HCEC 1CT (cell line): ENCODE data around the gene TBC1D22A.
"Not testable (repeated sequence)": the region's sequence is repeated elsewhere in the genome, so short reads cannot be mapped to it uniquely, and the experiment has no call there.

Source experiments
- DNase-seq: peaks from one replicate; pipeline ENCODE4 v3.0.0-alpha.2; 2017

Gene TBC1D22A

DNA sequence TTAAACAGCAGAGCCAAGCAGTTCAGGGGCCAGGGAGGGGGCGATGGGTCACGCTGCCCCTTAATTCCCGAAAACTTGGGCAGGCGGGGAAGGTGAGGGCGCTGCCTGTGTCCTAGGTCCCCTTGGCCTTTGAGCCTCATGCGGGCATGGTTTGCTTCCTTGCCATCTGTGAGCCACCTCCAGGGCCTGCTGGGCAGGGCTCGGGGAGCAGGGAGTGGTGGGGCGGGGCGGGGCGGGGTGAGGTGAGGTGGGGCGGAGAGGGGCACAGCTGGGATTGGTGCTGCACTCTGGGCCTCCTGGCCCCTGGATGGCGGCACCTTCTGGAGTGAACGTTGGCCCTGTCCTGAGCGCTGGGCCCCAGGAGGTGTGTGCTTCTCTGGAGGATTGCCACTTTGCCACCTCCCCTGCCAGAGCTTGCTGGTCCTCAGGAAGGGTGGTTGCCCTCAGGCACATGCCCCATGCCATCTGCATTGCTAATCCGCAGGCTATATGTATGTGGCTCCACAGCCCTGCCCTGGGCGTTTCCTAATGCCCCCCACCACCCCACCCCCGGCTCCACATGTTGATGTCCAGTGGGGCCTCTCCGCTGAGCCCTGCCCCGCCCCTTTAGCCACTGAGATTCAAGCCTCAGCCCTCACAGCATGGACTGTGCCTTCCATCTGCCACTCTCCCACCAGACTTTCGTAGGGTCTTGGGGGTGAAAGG lies 352.5 kb downstream of the TBC1D22A start:
- DNase-seq, result no peak

DNA sequence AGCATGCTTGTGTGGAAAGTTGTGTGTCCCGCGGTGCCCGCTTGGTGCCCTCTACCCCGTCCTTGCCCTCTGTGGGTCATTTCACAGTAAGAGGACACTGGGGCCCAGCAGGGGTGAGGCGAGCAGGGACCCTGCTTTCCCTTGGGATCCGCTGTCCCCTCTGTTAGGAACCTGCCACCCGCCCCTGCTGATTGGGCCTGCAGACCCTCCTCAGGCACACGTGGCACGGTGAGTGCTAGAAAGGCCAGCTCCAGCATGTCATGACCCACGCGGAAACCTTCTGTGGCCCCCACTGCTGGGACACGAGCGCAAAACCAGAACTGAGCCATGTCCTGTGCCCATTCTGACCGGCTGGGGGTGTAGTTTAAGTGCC lies 353.1 kb downstream of the TBC1D22A start:
- no peak for DNase-seq

DNA sequence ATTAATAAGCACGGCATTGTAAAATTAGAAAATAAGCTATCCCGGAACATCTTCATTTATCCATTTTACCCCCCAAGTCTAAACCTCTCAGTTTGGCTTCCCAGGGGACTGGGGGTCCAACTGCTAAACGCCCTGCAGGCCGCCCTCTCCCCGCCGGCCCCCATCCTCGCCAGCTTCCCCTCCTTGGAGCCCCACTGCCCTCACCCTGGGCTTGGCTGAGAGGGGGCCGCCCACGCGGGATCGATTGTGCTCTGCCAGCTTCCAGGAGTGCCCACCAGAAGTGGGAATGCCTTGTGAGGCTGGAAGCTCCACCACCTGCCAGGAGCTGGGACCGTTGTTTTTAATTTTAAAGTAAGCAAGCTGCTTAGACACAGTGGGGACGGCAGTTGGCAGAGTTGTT lies 353.5 kb downstream of the TBC1D22A start:
- no peak for DNase-seq

DNA sequence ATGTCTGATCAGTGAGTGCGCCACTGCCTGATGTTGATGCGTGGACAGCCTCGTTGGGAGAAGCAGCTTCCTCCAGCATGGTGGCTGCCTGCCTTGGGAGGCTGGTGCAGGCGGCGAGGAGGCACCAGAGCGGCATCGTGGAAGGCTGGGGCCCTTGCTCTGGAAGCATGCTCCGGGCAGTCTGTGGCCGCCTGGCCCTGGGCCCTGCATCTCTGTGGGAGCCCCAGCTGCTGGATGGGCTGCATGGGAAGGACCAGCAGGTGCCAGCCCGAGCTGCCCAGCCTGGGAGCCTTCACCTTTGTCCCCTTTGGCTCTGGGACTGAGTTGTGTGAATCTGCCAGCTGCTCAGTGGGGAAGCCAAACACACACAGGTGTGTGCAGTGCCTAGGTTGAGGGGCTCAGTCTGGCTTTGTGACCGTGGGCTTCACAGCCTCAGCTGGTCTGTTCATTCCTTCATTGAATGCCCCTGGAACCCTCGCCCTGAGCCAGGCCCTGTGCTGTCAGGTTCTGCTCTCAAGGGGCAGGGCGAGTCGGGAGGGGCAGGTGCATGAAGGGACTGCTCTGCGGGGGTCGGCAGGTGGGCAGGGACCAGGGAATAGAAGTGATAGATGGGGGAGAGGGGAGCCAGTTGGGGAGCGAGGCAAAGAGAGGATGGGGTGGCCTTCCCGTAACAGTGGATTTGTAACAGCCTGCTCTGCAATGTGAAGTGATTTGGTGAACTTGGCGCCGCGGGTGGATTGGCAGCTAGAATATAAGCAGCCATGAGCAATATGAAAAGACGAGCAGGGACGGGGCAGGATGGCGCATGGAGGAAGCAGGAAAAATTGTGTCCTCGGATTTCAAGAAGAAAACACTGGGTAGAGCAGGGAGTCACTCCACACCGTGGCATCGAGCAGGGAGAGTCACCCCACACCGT lies 354.2 kb downstream of the TBC1D22A start:
- DNase-seq, result no peak

DNA sequence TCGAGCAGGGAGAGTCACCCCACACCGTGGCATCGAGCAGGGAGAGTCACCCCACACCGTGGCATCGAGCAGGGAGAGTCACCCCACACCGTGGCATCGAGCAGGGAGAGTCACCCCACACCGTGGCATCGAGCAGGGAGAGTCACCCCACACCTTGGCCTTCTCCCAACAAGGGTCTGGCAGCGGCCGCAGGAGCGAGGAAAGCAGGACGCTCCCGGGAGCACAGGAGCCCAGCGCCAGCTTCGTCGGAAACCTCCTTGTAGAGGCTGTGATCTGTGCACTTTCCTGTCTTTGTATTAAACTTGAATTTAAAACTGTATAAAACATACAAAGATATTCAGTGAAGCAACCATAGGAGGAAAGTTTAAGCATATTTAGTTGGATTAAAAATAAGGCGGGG lies 355.0 kb downstream of the TBC1D22A start:
- DNase-seq, result not testable (repeated sequence)

DNA sequence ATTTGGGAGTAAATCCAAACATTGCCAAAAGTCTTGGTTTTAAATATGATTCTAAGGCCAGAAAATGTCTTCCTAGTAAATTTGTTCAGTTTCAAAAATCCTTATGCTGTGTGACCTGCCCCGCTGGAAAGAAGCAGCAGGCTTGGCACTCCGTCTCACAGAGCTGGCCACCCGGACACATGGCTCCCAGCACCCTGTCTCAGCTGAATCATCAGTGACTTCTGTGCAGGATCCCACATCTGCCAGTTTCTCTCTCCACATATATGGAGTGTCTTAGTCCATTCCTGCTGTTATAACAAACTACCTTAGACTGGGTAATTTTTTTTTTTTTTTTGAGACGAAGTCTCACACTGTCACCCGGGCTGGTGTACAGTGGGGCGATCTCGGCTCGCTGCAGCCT lies 356.7 kb downstream of the TBC1D22A start:
- DNase-seq, result no peak

DNA sequence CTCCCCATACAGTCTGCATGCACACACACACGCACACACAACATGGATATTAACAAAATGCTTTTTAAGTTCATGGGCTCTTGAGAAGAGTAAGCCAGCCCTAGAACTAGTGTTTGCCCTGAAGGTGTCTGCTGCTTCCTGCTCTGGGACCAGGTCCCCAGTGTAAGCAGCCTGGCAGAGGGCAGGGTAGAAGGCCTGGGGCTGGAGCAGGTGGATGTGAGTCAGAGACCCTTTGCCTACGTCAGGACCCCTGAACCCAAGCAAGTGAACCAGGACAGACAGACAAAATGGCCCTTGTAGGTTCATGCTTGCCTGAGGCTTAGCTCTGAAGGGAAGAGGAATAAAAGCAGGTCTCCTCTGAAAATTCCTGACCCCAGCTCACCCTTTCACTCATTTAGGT lies 357.9 kb downstream of the TBC1D22A start:
- DNase-seq, result no peak

DNA sequence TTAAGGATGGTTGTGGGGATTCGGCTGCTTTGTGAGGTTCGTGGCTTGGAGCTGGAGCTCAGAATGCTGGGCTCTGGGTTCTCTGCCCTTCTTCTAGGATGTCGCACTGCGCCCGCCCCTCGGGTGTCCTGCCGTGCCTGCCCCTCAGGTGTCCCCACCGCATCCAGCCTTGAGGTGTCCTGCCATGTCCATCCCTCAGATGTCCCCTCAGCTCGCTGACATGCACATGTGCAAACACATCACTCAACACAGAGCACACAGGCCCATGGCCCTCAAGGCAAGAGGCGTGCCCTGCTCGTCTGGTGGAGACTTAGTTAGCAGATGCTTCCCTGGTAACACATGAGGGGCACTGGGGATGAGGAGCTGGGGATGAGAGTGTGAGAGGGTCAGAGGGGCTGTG lies 359.3 kb downstream of the TBC1D22A start:
- DNase-seq, result no peak

DNA sequence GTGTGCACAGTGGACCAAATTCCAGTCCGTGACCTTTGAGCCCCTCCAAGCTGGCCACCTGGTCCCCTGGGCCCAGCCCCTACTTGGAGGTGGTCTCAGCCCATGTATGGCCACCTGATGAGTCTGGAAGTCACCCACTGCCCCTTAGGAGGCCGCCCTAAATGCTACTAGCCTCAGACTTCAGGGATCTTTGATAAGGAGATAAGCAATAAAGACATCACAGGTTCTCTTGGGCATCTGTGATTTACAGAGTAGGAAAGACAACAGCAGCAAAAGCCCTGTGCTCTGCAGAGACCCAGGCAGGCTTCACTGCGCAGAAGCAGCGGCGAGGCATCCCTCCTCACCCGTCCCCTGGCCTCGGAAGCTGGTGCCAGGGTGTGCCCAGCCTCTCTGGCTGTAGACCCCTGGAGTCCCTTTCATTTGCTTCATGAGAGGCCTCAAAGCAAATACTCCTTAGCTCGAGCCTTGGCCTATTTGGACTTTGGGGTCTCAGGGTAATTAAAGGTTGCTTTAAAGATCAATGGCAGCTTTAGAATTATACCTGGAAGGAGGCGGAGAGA lies 360.1 kb downstream of the TBC1D22A start:
- DNase-seq, result no peak

DNA sequence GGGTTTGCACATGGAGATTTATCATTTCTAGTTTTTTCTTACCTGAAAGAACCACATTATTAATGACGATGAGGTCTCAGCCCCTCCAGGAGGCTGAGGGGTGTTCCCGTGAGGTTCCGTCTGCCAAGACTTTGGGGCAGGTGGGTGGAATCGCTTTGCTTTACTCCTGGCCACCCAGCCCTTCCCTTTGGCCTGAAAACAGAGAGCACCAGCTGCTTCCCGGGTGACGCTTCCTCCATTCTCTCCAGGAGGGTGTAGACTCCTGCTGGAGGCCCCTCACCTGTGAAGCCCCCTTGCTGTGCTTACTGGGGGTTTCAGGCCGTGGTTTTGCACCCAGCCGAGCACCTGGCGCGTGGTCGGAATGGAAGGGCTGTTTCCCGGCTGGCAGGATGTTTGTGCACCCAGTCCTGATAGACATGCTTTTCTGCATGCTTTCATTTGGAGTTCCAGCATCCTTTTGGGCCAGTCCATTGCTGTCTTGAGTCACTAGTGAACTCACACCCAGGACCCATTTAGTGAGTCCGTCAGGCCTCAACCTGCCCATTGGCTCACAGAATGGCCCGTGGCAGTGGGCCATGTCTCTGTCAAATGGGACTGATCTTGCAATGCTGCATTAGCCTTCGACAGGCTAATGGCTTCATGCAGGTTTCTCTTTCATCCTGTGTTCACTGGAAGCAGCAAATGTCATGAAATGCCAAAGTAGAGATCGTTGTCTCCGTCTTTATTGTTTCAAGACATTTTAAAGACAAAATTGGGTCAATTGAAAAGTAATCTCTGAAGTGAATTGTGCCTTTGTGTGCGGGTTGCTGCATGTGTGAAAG lies 360.8 kb downstream of the TBC1D22A start:
- no peak for DNase-seq

DNA sequence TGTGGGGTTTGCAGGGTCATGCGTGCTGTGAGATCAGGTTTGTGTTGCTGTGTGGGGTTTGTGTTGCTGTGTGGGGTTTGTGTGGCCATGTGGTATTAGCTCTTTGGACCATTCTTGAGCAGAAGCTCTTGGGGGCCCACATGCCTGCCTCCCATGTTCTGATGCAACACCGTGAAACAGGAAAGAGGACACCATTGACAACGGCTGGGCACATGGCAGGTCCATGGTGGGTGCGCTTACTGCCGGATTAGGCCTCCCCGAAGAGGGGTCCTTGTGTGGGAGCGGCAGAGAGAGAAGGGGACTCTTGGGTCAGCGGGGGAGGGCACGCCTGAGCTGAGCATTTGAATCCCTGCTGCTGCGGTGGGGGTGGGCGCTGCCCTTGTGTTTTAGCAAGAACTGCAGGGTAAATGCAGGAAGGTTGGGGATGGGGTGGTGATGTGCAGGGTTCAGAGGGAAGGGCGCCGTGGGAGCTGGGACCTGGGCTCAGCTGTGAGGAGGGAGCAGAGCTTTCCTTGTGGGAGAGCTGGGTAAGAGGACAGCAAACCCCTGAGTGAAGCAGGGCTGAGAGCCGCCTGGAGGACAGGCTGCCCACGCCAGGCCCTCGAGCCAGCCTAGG lies 361.5 kb downstream of the TBC1D22A start:
- no peak for DNase-seq

DNA sequence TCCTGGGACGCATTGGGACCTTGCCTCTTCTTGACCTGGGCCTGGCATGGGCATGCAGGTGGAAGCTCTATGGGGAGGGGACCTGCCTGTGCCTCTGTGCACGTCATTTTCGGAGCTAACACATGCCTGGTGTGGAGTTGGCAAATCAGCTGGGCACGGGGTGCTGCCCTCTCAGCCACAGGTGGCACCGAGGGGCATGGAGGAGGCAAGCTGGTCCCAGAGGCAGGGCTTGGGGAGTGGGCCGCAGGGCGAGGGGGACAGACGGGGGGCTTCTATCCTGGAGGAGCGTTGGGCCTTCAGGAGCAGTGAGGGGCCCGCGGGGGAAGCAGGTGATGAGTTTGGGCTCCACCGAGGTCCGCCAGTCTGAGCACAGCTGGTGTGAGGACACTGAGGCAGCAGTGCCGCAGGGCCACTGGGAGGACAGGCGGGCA lies 362.0 kb downstream of the TBC1D22A start:
- no peak for DNase-seq

DNA sequence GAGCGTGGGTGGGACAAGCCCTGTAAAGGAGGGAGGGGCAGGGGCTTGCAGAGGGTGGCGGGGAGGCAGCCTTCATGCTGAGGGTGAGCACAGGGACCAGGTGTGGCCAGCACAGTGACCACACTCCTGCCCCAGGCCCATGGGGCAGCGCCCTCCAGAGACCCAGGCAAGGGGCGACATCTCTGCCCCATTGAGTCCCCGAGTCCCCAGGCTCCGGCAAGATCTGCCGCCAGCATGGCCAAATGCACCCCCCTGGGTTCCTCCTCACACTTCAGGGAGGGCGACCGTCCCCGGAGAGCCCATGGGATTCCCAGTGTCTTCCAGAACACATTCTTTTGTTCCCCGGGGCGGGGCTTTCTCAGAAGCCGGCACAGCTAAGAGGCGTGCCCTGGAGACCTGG lies 362.5 kb downstream of the TBC1D22A start:
- DNase-seq, result no peak

DNA sequence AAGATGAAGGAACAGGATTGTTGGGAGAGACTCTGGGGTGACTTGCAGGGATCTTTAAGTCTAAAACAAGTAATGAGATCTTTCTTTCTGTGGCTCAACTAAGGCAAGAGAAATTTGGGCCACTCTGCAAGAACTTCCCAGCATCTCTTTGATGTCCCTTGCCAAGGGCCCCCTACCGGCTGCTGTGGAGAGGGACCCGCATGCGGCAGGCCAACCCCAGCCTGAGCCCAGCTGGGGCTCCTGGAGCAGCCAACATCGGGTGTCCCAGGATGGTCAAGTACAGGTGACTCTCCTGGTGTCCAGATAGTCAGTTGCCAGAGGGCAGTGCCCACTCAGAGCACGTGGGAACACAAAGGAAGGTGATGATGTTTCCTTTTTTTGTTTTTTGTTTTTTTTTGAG lies 363.2 kb downstream of the TBC1D22A start:
- no peak for DNase-seq

DNA sequence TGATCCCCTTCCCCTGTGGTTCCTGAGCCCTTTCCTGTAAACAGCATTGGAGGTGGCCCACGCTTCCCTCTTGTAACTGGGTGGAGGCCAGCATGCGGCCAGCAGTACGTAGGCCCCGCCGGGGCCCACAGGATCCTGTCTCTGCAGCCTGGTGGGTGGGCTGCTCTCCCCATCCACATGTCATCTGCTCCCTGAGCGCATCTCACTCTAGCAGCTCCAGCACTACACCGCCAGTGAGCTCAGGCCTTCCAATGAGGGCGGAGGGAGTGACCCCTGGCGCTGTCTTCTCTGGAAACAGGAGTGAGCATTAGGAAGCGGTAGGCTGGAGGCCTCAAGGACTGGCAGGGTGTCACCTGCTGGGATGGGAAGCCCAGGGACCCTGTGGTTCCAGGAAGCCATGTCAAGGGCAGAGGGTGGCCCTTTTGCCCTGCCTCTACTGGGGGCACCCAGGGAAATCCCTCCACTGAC lies 363.9 kb downstream of the TBC1D22A start:
- no peak for DNase-seq

DNA sequence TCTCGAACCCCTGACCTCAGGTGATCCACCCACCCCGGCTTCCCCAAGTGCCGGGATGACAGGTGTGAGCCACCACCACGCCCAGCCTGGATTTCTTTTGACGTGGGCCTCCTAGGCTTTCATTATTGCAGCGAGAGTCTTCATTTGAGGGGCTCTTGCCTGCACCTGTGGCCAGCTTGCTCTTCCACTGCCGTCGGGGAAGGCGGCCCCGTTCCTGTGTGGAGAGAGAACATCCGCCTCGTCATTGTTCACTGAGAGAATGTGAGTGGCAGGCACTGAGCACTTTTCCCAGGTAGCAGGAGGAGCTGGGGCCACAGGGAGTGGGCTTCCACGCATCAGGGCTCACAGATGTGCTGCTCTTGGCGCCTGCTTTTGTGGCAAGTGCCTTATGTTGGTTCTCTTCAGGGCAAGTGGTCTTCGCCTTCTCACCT lies 365.0 kb downstream of the TBC1D22A start:
- DNase-seq, result no peak

DNA sequence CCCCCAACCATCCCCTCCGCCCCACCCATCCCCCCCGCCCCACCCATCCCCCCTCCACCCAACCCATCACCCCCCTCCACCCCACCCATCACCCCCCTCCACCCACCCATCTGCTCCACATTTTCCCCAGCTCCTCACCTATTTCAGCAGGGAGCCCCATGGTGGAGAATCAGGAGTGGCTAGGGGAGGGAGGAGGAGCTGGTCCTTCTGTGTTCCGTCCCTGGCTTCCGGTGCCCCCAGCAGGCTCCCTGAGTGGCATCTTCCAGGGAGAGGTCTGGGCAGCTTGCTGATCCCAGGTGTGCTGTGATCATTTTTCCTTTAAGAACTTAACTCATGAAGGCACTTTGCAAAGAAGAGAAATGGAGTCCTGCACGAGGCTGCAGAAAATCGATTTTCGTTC lies 365.8 kb downstream of the TBC1D22A start:
- no peak for DNase-seq

DNA sequence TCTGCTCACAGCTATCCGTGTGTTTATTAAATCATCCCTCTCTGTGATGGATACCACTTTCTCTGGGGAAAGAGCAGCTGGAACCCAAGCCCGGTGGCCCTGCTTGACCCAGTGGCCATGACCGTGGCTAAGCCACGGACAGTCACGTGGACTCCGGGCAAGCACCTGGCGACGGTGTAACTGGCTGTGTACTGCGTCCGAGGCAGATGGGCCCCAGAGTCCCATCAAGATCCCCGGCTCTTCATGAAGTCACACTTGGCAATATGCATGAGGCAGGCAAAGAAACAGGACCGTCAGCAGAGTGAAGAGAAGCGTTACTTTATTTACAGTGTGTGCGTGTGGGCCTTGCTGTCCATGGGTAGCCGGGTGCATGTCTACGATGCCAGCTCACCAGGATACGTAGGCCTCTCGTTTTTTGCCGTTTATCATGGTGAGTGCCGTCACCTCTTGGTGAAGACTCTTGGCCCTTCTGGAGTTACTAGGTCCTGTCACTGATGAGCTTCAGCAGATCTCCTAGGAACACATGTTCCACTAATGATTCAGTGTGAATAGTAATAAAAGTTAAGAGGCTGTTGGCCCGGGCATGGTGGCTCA lies 366.3 kb downstream of the TBC1D22A start:
- no peak for DNase-seq

DNA sequence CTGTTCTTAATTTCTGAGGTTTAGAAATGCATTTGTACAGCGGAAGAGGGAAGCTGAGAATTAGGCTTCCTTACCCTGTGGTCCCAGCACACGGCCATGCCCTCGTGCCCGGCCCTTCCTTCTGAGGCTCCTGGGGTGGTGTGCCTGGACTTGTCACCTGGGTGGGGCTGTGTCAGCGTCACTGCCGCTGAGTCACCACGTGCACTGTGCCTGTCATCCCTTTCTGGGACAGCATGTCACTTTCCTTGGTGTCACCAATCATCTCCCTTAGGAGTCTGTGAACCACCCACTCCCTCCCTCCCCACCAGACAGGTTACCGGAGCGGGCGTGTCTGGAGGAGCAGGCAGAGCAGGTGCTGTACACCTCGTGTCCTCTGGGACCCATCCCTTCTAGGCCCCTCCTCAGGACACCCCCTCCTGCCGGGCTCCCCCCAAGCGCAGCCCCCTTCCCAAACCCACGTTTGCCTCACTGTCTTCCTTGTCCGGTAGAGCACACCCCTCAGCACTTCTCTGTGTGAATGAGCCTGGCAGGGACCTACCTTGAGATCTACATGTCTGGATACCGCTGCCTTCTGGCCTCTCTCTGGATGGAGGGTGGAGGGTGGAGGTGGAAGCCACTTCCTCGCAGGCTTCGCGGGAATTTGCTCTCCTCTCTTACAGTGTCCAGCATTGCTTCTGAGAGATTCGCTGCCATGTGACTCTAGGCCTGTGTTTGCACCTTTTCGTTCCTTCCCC lies 367.6 kb downstream of the TBC1D22A start:
- DNase-seq, result no peak

DNA sequence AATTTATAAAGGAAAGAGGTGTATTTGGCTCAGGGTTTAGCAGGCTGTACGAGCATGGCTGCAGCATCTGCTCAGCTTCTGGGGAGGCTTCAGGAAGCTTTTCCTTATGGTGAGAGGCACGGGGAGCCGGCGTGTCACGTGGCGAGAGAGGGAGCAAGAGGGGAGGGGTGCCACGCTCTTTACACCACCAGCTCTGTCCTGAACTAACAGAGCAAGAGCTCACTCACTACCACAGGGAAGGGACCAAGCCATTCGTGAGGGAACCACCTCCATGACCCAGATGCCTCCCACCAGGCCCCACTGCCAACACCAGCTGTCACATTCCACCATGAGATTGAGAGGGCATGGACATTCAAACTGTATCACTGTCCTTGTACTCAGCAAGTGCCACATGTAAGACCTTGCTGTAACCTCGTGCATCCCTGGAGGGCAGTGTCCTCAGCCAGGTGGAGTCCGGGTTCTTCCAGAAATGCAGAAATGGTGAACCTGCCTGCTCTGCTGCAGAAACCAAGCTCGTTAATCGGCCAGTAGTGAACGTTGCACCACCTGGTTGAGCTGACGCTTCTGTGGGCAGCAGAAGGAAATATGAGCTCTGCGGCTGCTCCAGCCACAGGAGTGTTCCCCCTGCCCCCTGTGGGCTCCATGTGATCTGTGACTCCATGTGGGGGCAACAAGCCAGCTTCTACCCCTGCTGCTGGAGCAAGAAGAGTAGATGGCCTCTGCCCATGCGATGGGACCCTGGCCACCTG lies 368.6 kb downstream of the TBC1D22A start:
- DNase-seq, result no peak
